SU-DHL-6 (cell line): Measurements from ENCODE around the gene NCOA3.

Source experiments
- H2AFZ ChIP-seq: fragments of 200-600 bp; sonication (generic); 2 replicates; pipeline ENCODE4 v1.6.1; 2014; ENCODE audit warnings: low read depth, mild to moderate bottlenecking, moderate library complexity, mixed read lengths, antibody characterized with exemption, low read length; ENCODE audit not compliant: severe bottlenecking
- H3F3A ChIP-seq: fragments of 200-600 bp; shearing (Covaris generic); 2 replicates; pipeline ENCODE4 v1.6.0; 2016; ENCODE audit warnings: antibody characterized with exemption, mild to moderate bottlenecking; ENCODE audit not compliant: insufficient read depth
- H3K27ac ChIP-seq: fragments of 200-600 bp; sonication (generic); 2 replicates; pipeline ENCODE4 v1.5.1; 2016; ENCODE audit warnings: low read depth, mild to moderate bottlenecking, low read length, moderate library complexity, mixed read lengths
- H3K27me3 ChIP-seq: fragments of 200-600 bp; sonication (generic), shearing (Covaris generic); 2 replicates; pipeline ENCODE4 v1.6.0; 2014; ENCODE audit warnings: mild to moderate bottlenecking, low read length
- H3K36me3 ChIP-seq: fragments of 200-600 bp; sonication (generic); 2 replicates; pipeline ENCODE4 v1.6.1; 2014; ENCODE audit warnings: mild to moderate bottlenecking, low read length, mixed read lengths
- H3K4me2 ChIP-seq: fragments of 300-600, 200-600 bp; shearing (Covaris generic), sonication (generic); 2 replicates; pipeline ENCODE4 v1.6.0; 2014; ENCODE audit warnings: low read length, low read depth, mild to moderate bottlenecking; ENCODE audit not compliant: poor library complexity, severe bottlenecking
- H3K4me3 ChIP-seq: fragments of 200-600 bp; sonication (generic); 2 replicates; pipeline ENCODE4 v1.5.1; 2014; ENCODE audit warnings: antibody characterized with exemption, low read length, mild to moderate bottlenecking, mixed read lengths; ENCODE audit not compliant: insufficient read depth, poor library complexity, severe bottlenecking
- H3K79me2 ChIP-seq: fragments of 200-600 bp; sonication (generic); 2 replicates; pipeline ENCODE4 v1.6.1; 2014; ENCODE audit warnings: mild to moderate bottlenecking, low read length, moderate library complexity; ENCODE audit not compliant: insufficient read depth
- H3K9ac ChIP-seq: fragments of 200-600 bp; sonication (generic); 2 replicates; pipeline ENCODE4 v1.7.0; 2014; ENCODE audit warnings: mild to moderate bottlenecking, low read length
- H3K9me2 ChIP-seq: fragments of 200-600 bp; sonication (generic); replicated peaks from 2 replicates; pipeline ENCODE4 v1.6.1; 2014; ENCODE audit warnings: low read length; ENCODE audit not compliant: insufficient read depth
- H3K9me3 ChIP-seq: fragments of 200-600 bp; sonication (generic); 2 replicates; pipeline ENCODE4 v1.6.1; 2014; ENCODE audit warnings: low read length, mixed read lengths; ENCODE audit not compliant: insufficient read depth
- H4K20me1 ChIP-seq: fragments of 200-600 bp; sonication (generic); 2 replicates; pipeline ENCODE4 v1.6.1; 2014; ENCODE audit warnings: low read depth, mild to moderate bottlenecking, antibody characterized with exemption, low read length, moderate library complexity, mixed read lengths
- EZH2phosphoT487 ChIP-seq: fragments of 200-600 bp; sonication (generic), shearing (Covaris generic); conservative IDR thresholded peaks from 2 replicates; pipeline ENCODE4 v1.6.1; 2018; ENCODE audit warnings: mild to moderate bottlenecking, antibody characterized with exemption, low read length, moderate library complexity, mixed read lengths
- TF ChIP-seq, protein P1 (sequence below): fragments of 200-600 bp; sonication (generic); IDR thresholded peaks from one replicate; pipeline ENCODE4 v1.5.1; 2017; ENCODE audit warnings: antibody characterized with exemption, mild to moderate bottlenecking, low read length, moderate library complexity; ENCODE audit not compliant: insufficient read depth, poor library complexity, severe bottlenecking

Gene NCOA3

DNA sequence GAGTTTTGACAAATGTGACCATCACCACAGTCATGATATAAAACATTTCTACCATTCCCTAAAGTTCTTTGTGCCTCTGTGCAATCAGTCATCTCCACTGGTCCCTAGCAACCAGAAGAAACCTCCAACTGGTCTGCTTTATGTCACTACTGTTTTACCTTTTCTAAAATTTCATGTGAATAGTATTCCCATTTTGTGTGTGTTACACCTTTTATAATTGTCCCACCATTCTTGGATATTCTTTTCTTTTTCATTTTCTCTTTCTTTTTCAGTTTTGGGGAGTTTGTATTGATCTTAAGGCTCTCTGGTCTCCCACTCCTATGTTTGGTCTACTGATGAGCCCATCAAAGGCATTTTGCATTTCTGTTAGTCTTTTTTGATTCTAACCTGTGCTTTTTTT lies 95.4 kb downstream of the NCOA3 start:
- Histone ChIP-seq H3K4me3 (no peak overlapping the region), H3K36me3 (peaks cover 47% of the 10 kb centered on the region), H3K9me2 (no peaks in the 10 kb centered on the region), H3K9ac (no peak overlapping the region), H3K4me2 (no peak overlapping the region), H3K79me2 (peaks cover 99% of the 10 kb centered on the region), H3F3A (peaks cover 74% of the 10 kb centered on the region), H4K20me1 (peaks cover 65% of the 10 kb centered on the region), H2AFZ (no peak overlapping the region), H3K27me3 (no peaks in the 10 kb centered on the region), H3K27ac (no peak overlapping the region), H3K9me3 (no peaks in the 10 kb centered on the region)
- TF ChIP-seq, protein P1, sequence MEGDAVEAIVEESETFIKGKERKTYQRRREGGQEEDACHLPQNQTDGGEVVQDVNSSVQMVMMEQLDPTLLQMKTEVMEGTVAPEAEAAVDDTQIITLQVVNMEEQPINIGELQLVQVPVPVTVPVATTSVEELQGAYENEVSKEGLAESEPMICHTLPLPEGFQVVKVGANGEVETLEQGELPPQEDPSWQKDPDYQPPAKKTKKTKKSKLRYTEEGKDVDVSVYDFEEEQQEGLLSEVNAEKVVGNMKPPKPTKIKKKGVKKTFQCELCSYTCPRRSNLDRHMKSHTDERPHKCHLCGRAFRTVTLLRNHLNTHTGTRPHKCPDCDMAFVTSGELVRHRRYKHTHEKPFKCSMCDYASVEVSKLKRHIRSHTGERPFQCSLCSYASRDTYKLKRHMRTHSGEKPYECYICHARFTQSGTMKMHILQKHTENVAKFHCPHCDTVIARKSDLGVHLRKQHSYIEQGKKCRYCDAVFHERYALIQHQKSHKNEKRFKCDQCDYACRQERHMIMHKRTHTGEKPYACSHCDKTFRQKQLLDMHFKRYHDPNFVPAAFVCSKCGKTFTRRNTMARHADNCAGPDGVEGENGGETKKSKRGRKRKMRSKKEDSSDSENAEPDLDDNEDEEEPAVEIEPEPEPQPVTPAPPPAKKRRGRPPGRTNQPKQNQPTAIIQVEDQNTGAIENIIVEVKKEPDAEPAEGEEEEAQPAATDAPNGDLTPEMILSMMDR = no peak
- no peak for TF ChIP-seq EZH2phosphoT487

DNA sequence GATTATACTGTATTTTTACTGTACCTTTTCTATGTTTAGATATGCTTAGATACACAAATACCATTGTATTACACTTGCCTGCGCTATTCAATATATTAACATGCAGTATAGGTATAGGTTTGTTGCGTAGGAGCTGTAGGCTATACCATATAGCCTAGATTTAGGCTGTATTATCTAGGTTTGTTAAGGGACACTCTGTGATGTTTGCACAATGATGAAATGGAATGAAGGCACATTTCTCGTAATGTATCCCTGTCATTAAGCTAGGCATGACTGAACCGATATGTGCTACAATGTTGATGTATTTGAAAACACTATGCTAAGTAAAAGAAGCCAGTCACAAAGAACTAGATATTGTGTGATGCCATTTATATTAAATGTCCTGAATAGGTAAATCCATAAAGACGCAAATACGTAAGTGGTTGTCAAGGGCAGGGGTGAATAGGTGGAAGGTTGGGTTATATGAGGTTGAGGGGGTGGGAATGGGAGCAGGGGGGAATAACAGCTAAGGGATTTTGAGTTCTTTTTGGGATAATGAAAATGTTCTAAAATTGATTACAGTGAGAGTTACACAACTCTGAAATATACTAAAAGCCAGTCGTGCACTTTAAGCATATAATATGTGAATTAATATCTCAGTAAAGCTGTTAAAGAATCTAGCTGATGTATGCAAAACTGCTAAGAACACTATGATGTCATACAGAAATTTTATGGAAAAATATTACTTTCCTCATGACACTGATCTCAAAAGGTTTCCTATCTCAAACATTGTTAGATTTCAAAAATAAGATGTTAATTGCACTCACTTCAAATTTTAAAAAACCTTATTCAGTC lies 97.4 kb downstream of the NCOA3 start:
- peaks cover 76% of the 10 kb centered on the region for H3F3A ChIP-seq
- H3K36me3 ChIP-seq = peaks cover 51% of the 10 kb centered on the region
- H3K9me3 ChIP-seq = no peaks in the 10 kb centered on the region
- H3K9ac ChIP-seq = no peak overlapping the region
- no peaks in the 10 kb centered on the region for H3K27me3 ChIP-seq
- H3K9me2 ChIP-seq = no peaks in the 10 kb centered on the region
- no peak overlapping the region for H3K4me2 ChIP-seq
- no peak for TF ChIP-seq EZH2phosphoT487
- TF ChIP-seq, protein P1 = no peak
- peaks cover 99% of the 10 kb centered on the region for H3K79me2 ChIP-seq
- no peak overlapping the region for H3K4me3 ChIP-seq
- peaks cover 71% of the 10 kb centered on the region for H4K20me1 ChIP-seq
- H3K27ac ChIP-seq = no peak overlapping the region
- H2AFZ ChIP-seq = no peak overlapping the region

DNA sequence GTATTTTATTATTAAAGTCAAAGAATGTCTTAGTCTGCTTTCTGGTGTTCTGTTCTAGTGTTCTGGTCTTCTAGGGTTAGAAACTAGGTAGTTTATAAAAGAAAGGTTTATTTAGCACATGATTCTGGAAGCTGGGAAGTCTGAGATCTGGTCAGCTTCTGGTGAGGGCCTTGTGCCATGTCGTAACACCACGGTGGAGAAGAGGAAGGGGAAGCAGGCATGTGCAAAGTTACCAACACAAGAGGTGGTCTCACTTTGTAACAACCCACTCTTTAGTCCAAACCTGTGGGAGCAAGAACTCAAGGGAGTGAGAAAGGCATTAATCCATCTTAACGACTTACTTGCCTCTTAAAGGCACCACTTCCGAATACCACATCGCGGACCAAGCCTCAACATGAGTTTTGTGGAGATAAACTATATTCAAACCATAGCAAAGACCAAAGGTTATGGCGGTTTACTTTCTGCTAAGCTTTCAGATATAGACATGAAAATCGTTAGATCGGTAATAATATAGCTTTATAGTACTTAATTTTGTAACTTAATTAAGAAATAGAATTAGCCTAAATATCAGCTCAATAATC lies 99.4 kb downstream of the NCOA3 start:
- no peak overlapping the region for H3K9ac ChIP-seq
- H3K36me3 ChIP-seq = peaks cover 53% of the 10 kb centered on the region
- TF ChIP-seq EZH2phosphoT487 = no peak
- TF ChIP-seq, protein P1 = no peak
- no peaks in the 10 kb centered on the region for H3K9me2 ChIP-seq
- peaks cover 99% of the 10 kb centered on the region for H3K79me2 ChIP-seq
- H2AFZ ChIP-seq = no peak overlapping the region
- no peaks in the 10 kb centered on the region for H3K27me3 ChIP-seq
- no peak overlapping the region for H3K27ac ChIP-seq
- no peaks in the 10 kb centered on the region for H3K9me3 ChIP-seq
- H3F3A ChIP-seq = peaks cover 78% of the 10 kb centered on the region
- H3K4me3 ChIP-seq = no peak overlapping the region
- H4K20me1 ChIP-seq = peaks cover 79% of the 10 kb centered on the region
- no peak overlapping the region for H3K4me2 ChIP-seq
